Middle frontal gyrus (tissue), 1 donor: ENCODE measurements around the gene LRP2BP.
A peak's percentile ranks its signal among the peaks of the same experiment; 100 is the strongest.

ENCODE experiments used
- DNase-seq: peaks from one replicate; pipeline ENCODE4 v3.0.0-alpha.2; 2015; ENCODE audit warnings: low spot score; ENCODE audit errors: extremely low spot score

Gene LRP2BP

GRCh38 chr4:185395956-185396723 lies 416 bp upstream of the LRP2BP start:
- DNase-seq: peak; percentile 97

- no peak for DNase-seq
Measured at GRCh38 chr4:185394568-185395237, 1.0 kb downstream of the LRP2BP start.

GRCh38 chr4:185392156-185392555 lies 3.6 kb downstream of the LRP2BP start:
- DNase-seq: no peak

- no peak for DNase-seq
Measured at GRCh38 chr4:185390941-185391340, 4.8 kb downstream of the LRP2BP start.

- no peak for DNase-seq
Measured at GRCh38 chr4:185387957-185388356, 7.8 kb downstream of the LRP2BP start.

- no peak for DNase-seq
Measured at GRCh38 chr4:185384930-185385331, 10.8 kb downstream of the LRP2BP start.

- DNase-seq: no peak
Measured at GRCh38 chr4:185384061-185384460, 11.7 kb downstream of the LRP2BP start.

GRCh38 chr4:185383451-185383850 lies 12.3 kb downstream of the LRP2BP start:
- DNase-seq: no peak

GRCh38 chr4:185382754-185383153 lies 13.0 kb downstream of the LRP2BP start:
- no peak for DNase-seq

GRCh38 chr4:185381288-185382196 lies 14.2 kb downstream of the LRP2BP start:
- no peak for DNase-seq

GRCh38 chr4:185380320-185380719 lies 15.4 kb downstream of the LRP2BP start:
- DNase-seq: no peak

GRCh38 chr4:185379326-185380295 lies 16.1 kb downstream of the LRP2BP start:
- no peak for DNase-seq

GRCh38 chr4:185378264-185378663 lies 17.5 kb downstream of the LRP2BP start:
- DNase-seq: no peak

- no peak for DNase-seq
Measured at GRCh38 chr4:185374573-185374972, 21.2 kb downstream of the LRP2BP start.

- DNase-seq: no peak
Measured at GRCh38 chr4:185374027-185374426, 21.7 kb downstream of the LRP2BP start.

GRCh38 chr4:185371702-185372101 lies 24.0 kb downstream of the LRP2BP start:
- DNase-seq: no peak

- no peak for DNase-seq
Measured at GRCh38 chr4:185370268-185370949, 25.3 kb downstream of the LRP2BP start.

GRCh38 chr4:185369731-185370130 lies 26.0 kb downstream of the LRP2BP start:
- no peak for DNase-seq

- DNase-seq: no peak
Measured at GRCh38 chr4:185364886-185365285, 30.8 kb downstream of the LRP2BP start.

GRCh38 chr4:185363251-185363650 lies 32.5 kb downstream of the LRP2BP start:
- no peak for DNase-seq
